GM12874 (cell line): ENCODE results near the gene C3orf62.

Source experiments
- TF ChIP-seq, protein P1 (sequence below): IDR thresholded peaks from 2 replicates; pipeline ENCODE4 v1.5.1; 2011; ENCODE audit warnings: low read depth, mild to moderate bottlenecking, control low read depth, low read length, moderate library complexity; ENCODE audit not compliant: insufficient read depth

Gene C3orf62

GRCh38 chr3:49255112-49255511 lies 21.9 kb downstream of the C3orf62 start:
- TF ChIP-seq, protein P1, sequence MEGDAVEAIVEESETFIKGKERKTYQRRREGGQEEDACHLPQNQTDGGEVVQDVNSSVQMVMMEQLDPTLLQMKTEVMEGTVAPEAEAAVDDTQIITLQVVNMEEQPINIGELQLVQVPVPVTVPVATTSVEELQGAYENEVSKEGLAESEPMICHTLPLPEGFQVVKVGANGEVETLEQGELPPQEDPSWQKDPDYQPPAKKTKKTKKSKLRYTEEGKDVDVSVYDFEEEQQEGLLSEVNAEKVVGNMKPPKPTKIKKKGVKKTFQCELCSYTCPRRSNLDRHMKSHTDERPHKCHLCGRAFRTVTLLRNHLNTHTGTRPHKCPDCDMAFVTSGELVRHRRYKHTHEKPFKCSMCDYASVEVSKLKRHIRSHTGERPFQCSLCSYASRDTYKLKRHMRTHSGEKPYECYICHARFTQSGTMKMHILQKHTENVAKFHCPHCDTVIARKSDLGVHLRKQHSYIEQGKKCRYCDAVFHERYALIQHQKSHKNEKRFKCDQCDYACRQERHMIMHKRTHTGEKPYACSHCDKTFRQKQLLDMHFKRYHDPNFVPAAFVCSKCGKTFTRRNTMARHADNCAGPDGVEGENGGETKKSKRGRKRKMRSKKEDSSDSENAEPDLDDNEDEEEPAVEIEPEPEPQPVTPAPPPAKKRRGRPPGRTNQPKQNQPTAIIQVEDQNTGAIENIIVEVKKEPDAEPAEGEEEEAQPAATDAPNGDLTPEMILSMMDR: no peak

- TF ChIP-seq, protein P1: no peak
Observed at GRCh38 chr3:49253512-49253911, 23.5 kb downstream of the C3orf62 start.

DNA sequence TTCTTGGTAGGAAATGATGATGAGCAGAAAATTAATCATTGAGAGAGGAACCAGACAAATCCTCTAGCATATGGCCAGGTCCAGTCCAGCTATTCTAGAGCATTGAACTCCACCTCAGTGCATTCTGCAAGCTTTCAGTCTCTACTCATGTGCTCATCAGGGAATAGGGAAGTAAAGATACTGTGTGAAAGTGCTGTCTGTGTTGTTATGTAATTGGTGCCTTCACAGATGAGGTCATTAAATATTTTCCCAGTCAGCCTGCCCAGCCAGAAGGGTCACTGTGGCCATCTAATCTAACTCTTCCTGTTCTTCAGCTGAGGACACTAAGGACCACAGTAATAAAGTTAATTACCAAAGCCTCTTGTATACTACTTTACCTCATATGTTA lies 28.2 kb downstream of the C3orf62 start:
- TF ChIP-seq, protein P1: no peak

- TF ChIP-seq, protein P1: no peak
Observed at GRCh38 chr3:49244581-49245205, 32.3 kb downstream of the C3orf62 start.

GRCh38 chr3:49238274-49239127 lies 38.5 kb downstream of the C3orf62 start:
- TF ChIP-seq, protein P1: no peak

GRCh38 chr3:49237344-49237743 lies 39.7 kb downstream of the C3orf62 start:
- TF ChIP-seq, protein P1: no peak

- TF ChIP-seq, protein P1: no peak
Observed at GRCh38 chr3:49236226-49236625, 40.8 kb downstream of the C3orf62 start.
